ENCODE results near the gene B3GAT1. TPM values are rescaled to one million over a fixed set of nuclear protein-coding genes. Genes with fewer than 3 reads are reported as not detected.

B3GAT1 gene
- total RNA-seq: not detected in 2 replicates

- Histone ChIP-seq H2AFZ (ENCODE audit: low read length) (no peak within 1 kb of the TSS), H3K79me2 (ENCODE audit: insufficient read depth, low read length) (no peaks in the 10 kb centered on the region), H3K36me3 (ENCODE audit: insufficient read depth, low read length) (no peaks in the 10 kb centered on the region), H3K27me3 (ENCODE audit: insufficient read depth, low read length) (peaks cover 29% of the 10 kb centered on the region), H3K4me3 (ENCODE audit: insufficient read depth, low read length) (no peak within 1 kb of the TSS), H3K4me1 (ENCODE audit: insufficient read depth, low read length) (no peaks in the 10 kb centered on the region), H4K20me1 (ENCODE audit: insufficient read depth, low read length) (no peaks in the 10 kb centered on the region), H3K9me3 (ENCODE audit: low read depth, low read length) (no peaks in the 10 kb centered on the region), H3K27ac (ENCODE audit: low read depth, low read length) (no peak within 1 kb of the TSS), H3K4me2 (ENCODE audit: insufficient read depth, low read length) (no peak within 1 kb of the TSS)
- TF ChIP-seq CTCF (IDR thresholded peaks at IDR 0.05; ENCODE audit: extremely low read depth, low read depth, low read length): no peak
- DNase-seq (ENCODE audit: insufficient read length, low spot score, missing footprints): peak; percentile 88
These were observed at the start of gene B3GAT1 for GRCh38 chr11:134412203-134413042. TSS of gene B3GAT1 (minus strand) at chr11:134412242. CDS start at chr11:134387659, 24,583 bp downstream.

- Histone ChIP-seq H3K9me3 (ENCODE audit: low read depth, low read length) (no peaks in the 10 kb centered on the region), H4K20me1 (ENCODE audit: insufficient read depth, low read length) (no peaks in the 10 kb centered on the region), H3K4me1 (ENCODE audit: insufficient read depth, low read length) (no peaks in the 10 kb centered on the region), H3K27me3 (ENCODE audit: insufficient read depth, low read length) (no peaks in the 10 kb centered on the region), H3K4me3 (ENCODE audit: insufficient read depth, low read length) (no peak overlapping the region), H2AFZ (ENCODE audit: low read length) (no peak overlapping the region), H3K36me3 (ENCODE audit: insufficient read depth, low read length) (no peaks in the 10 kb centered on the region), H3K27ac (ENCODE audit: low read depth, low read length) (no peak overlapping the region), H3K79me2 (ENCODE audit: insufficient read depth, low read length) (no peaks in the 10 kb centered on the region), H3K4me2 (ENCODE audit: insufficient read depth, low read length) (no peak overlapping the region)
- TF ChIP-seq CTCF (IDR thresholded peaks at IDR 0.05; ENCODE audit: extremely low read depth, low read depth, low read length): no peak
- DNase-seq (ENCODE audit: insufficient read length, low spot score, missing footprints): peak; percentile 27
These were observed 49.6 kb upstream of the B3GAT1 start for GRCh38 chr11:134461621-134462020.

GRCh38 chr11:134460881-134461280, 48.8 kb upstream of the B3GAT1 start:
- H3K4me2 ChIP-seq (ENCODE audit: insufficient read depth, low read length): no peak overlapping the region
- H3K79me2 ChIP-seq (ENCODE audit: insufficient read depth, low read length): no peaks in the 10 kb centered on the region
- no peak for DNase-seq (ENCODE audit: insufficient read length, low spot score, missing footprints)

More at GRCh38 chr11:134460881-134461280, 48.8 kb upstream of the B3GAT1 start:
- Histone ChIP-seq H4K20me1 (ENCODE audit: insufficient read depth, low read length) (no peaks in the 10 kb centered on the region), H3K9me3 (ENCODE audit: low read depth, low read length) (no peaks in the 10 kb centered on the region), H3K27me3 (ENCODE audit: insufficient read depth, low read length) (no peaks in the 10 kb centered on the region), H3K27ac (ENCODE audit: low read depth, low read length) (no peak overlapping the region), H2AFZ (ENCODE audit: low read length) (no peak overlapping the region), H3K4me3 (ENCODE audit: insufficient read depth, low read length) (no peak overlapping the region), H3K4me1 (ENCODE audit: insufficient read depth, low read length) (no peaks in the 10 kb centered on the region), H3K36me3 (ENCODE audit: insufficient read depth, low read length) (no peaks in the 10 kb centered on the region)
- no peak for TF ChIP-seq CTCF (IDR thresholded peaks at IDR 0.05; ENCODE audit: extremely low read depth, low read depth, low read length)

All from osteoblast (primary cell).